PC-3 (cell line): ENCODE results near the gene PGP.

Experiments
- EZH2 ChIP-seq: fragments of 300-600 bp; sonication (generic); IDR thresholded peaks from one replicate; pipeline ENCODE4 v1.6.1; 2017; ENCODE audit warnings: antibody characterized with exemption, mild to moderate bottlenecking, low read length; ENCODE audit not compliant: unreplicated experiment
- EZH2phosphoT487 ChIP-seq: fragments of 300-600 bp; sonication (generic); IDR thresholded peaks from 2 replicates; pipeline ENCODE4 v1.6.1; 2018; ENCODE audit warnings: mild to moderate bottlenecking, antibody characterized with exemption, low read length, borderline replicate concordance
- TF ChIP-seq, protein P1 (sequence below): fragments of 300-600 bp; sonication (generic); conservative IDR thresholded peaks from 2 replicates; pipeline ENCODE4 v1.5.1; 2017; ENCODE audit warnings: antibody characterized with exemption, low read depth, mild to moderate bottlenecking, low read length

DNA sequence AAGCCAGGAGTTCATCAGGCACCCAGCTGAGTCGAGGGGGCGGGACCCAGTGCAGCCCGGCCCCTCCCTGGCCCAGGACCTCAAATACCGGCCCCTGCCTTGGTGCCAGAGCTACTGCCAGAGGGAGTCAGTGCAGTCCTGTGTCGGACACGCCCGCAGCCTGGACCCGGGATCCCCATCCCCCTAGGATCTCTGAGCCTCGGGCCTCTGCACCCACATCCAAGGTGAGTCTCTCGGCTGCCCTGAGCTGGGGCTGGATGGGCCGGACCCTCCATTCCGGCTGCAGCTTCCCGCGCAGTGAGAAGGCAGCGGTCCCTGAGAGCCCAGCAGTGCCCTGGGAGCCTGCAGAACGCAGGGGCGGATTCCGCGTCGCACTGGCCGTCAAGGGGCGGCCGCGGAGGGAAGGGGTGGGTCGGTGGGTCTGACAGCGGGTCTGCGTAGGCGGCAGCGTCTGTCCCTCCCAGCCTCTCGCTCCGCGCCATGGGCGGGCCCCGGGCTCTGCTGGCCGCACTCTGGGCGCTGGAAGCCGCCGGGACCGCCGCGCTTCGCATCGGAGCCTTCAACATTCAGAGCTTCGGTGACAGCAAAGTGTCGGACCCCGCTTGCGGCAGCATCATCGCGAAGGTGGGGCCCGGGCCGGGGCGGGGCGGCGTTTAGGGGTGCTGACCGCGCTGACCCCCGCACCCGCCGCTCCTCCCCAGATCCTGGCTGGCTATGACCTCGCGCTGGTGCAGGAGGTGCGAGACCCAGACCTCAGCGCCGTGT, 21.9 kb upstream of the PGP start, which contains the start of gene DNASE1L2:
- TF ChIP-seq, protein P1, sequence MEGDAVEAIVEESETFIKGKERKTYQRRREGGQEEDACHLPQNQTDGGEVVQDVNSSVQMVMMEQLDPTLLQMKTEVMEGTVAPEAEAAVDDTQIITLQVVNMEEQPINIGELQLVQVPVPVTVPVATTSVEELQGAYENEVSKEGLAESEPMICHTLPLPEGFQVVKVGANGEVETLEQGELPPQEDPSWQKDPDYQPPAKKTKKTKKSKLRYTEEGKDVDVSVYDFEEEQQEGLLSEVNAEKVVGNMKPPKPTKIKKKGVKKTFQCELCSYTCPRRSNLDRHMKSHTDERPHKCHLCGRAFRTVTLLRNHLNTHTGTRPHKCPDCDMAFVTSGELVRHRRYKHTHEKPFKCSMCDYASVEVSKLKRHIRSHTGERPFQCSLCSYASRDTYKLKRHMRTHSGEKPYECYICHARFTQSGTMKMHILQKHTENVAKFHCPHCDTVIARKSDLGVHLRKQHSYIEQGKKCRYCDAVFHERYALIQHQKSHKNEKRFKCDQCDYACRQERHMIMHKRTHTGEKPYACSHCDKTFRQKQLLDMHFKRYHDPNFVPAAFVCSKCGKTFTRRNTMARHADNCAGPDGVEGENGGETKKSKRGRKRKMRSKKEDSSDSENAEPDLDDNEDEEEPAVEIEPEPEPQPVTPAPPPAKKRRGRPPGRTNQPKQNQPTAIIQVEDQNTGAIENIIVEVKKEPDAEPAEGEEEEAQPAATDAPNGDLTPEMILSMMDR: no peak
- TF ChIP-seq EZH2phosphoT487 (no peak), EZH2 (no peak)
